HG03521 (cell line): Measurements from ENCODE around the gene CDKL1.
A peak's percentile ranks its signal among the peaks of the same experiment; 100 is the strongest.

Source experiments
- ATAC-seq: cut with Tn5 transposase; IDR thresholded peaks from one replicate; pipeline ENCODE4 v1.9.1; 2021; ENCODE audit warnings: mild to moderate bottlenecking, moderate library complexity; ENCODE audit not compliant: unreplicated experiment

CDKL1 gene

GRCh38 chr14:50396631-50397389 is at the start of gene CDKL1:
Gene CDKL1, minus strand, starts transcription at chr14:50396881. Its CDS starts 1,013 bp downstream, at chr14:50395868.
- ATAC-seq, result peak; percentile 53

- no peak for ATAC-seq
Observed at GRCh38 chr14:50434528-50434927, 37.8 kb upstream of the CDKL1 start.

GRCh38 chr14:50432131-50432530 is 35.5 kb upstream of the CDKL1 start:
- no peak for ATAC-seq

GRCh38 chr14:50425816-50426215 is 29.1 kb upstream of the CDKL1 start:
- ATAC-seq, result no peak

- ATAC-seq, result no peak
Observed at GRCh38 chr14:50425105-50425504, 28.4 kb upstream of the CDKL1 start.

- no peak for ATAC-seq
Observed at GRCh38 chr14:50423529-50423928, 26.8 kb upstream of the CDKL1 start.

GRCh38 chr14:50421499-50421898 is 24.8 kb upstream of the CDKL1 start:
- ATAC-seq, result no peak

- no peak for ATAC-seq
Observed at GRCh38 chr14:50417853-50418252, 21.2 kb upstream of the CDKL1 start.

GRCh38 chr14:50410921-50411320 is 14.2 kb upstream of the CDKL1 start:
- no peak for ATAC-seq

GRCh38 chr14:50410071-50410470 is 13.4 kb upstream of the CDKL1 start:
- ATAC-seq, result no peak

- no peak for ATAC-seq
Observed at GRCh38 chr14:50407111-50407812, 10.6 kb upstream of the CDKL1 start.

GRCh38 chr14:50403419-50403818 is 6.7 kb upstream of the CDKL1 start:
- ATAC-seq, result no peak

- no peak for ATAC-seq
Observed at GRCh38 chr14:50402965-50403364, 6.3 kb upstream of the CDKL1 start.

- ATAC-seq, result no peak
Observed at GRCh38 chr14:50400461-50400860, 3.8 kb upstream of the CDKL1 start.

- ATAC-seq, result no peak
Observed at GRCh38 chr14:50399251-50400032, 2.8 kb upstream of the CDKL1 start.

- no peak for ATAC-seq
Observed at GRCh38 chr14:50398189-50398580, 1.5 kb upstream of the CDKL1 start.

- no peak for ATAC-seq
Observed at GRCh38 chr14:50397390-50398188, 908 bp upstream of the CDKL1 start.

GRCh38 chr14:50395448-50395847 is 1.2 kb downstream of the CDKL1 start:
- ATAC-seq, result no peak

GRCh38 chr14:50394713-50395112 is 2.0 kb downstream of the CDKL1 start:
- ATAC-seq, result no peak

GRCh38 chr14:50389668-50390441 is 6.8 kb downstream of the CDKL1 start:
- no peak for ATAC-seq
